ENCODE results near the gene BTBD2. TPM values are rescaled to one million over a fixed set of nuclear protein-coding genes. Genes with fewer than 3 reads are reported as not detected.

BTBD2 gene
- total and polyA plus RNA-seq, 2 of the 13 experiments (the other 11 are each of a cell fraction or from before 2014, with no cell fraction given) = 28.1 to 45.3 TPM

DNA sequence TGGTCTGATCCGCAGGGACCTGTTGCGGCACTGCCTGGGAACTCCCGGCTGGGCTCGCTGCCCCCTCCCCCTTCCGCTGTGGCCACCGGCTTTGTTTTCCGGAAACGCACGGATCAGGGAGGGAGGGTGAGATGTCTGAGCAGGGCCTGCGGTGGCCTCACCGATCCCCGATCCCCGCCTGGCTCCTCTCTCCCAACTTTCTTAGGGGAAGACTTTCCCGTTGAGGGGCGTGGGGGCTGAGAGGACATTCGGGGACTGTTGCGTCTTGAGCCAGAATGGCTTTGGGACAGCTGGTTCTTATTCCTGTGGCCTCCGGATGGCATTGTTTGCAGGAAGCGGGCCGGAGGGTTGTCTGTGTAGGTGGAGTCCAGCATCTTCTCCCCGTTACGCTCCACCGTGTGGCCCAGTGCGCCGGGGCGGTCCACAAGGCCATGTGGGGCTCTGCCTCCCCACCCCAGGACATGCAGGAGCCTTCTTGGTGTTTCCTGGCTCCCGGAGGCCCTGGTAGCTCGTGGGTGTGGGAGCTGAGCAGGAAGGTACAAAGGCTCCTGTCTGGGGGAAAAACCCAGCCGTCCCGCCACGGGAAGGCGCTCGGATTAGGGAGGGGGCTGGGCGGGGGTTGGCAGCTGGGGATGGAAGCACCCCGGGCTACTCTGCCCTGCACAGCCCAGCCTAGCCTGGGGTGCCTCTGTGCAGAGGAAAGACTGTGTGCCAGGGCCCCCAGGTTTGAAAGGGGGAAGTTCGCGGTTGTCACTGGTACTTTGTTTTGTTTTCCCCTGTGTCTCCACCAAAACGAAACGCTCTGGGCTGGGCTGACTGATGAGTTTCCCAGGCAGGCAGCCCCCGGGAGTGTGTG lies 73.2 kb downstream of the BTBD2 start (continued):
- TF ChIP-seq, protein P1, sequence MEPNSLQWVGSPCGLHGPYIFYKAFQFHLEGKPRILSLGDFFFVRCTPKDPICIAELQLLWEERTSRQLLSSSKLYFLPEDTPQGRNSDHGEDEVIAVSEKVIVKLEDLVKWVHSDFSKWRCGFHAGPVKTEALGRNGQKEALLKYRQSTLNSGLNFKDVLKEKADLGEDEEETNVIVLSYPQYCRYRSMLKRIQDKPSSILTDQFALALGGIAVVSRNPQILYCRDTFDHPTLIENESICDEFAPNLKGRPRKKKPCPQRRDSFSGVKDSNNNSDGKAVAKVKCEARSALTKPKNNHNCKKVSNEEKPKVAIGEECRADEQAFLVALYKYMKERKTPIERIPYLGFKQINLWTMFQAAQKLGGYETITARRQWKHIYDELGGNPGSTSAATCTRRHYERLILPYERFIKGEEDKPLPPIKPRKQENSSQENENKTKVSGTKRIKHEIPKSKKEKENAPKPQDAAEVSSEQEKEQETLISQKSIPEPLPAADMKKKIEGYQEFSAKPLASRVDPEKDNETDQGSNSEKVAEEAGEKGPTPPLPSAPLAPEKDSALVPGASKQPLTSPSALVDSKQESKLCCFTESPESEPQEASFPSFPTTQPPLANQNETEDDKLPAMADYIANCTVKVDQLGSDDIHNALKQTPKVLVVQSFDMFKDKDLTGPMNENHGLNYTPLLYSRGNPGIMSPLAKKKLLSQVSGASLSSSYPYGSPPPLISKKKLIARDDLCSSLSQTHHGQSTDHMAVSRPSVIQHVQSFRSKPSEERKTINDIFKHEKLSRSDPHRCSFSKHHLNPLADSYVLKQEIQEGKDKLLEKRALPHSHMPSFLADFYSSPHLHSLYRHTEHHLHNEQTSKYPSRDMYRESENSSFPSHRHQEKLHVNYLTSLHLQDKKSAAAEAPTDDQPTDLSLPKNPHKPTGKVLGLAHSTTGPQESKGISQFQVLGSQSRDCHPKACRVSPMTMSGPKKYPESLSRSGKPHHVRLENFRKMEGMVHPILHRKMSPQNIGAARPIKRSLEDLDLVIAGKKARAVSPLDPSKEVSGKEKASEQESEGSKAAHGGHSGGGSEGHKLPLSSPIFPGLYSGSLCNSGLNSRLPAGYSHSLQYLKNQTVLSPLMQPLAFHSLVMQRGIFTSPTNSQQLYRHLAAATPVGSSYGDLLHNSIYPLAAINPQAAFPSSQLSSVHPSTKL (CRISPR knock-in tag; IDR thresholded peaks at IDR 0.05) = peak; percentile 40
- TF ChIP-seq ZNF354B (CRISPR knock-in tag; IDR thresholded peaks at IDR 0.05) (no peak), ZNF816 (CRISPR knock-in tag; IDR thresholded peaks at IDR 0.05; ENCODE audit: borderline replicate concordance) (no peak), KAT7 (CRISPR knock-in tag; IDR thresholded peaks at IDR 0.05; ENCODE audit: borderline replicate concordance) (no peak), MBD4 (IDR thresholded peaks at IDR 0.05; ENCODE audit: borderline replicate concordance, low read length) (no peak), PHF20 (CRISPR knock-in tag; IDR thresholded peaks at IDR 0.05) (peak; percentile 39; the same call in 1 of the 2 replicates), ZNF703 (CRISPR knock-in tag; IDR thresholded peaks at IDR 0.05; ENCODE audit: borderline replicate concordance) (no peak; the same call in 1 of the 2 replicates), TCF12 (IDR thresholded peaks at IDR 0.05) (no peak), TCF12 (CRISPR knock-in tag; IDR thresholded peaks at IDR 0.05) (no peak), SAP130 (CRISPR knock-in tag; IDR thresholded peaks at IDR 0.05; ENCODE audit: low read depth) (peak; percentile 98), ZNF839 (CRISPR knock-in tag; IDR thresholded peaks at IDR 0.05; ENCODE audit: borderline replicate concordance) (no peak)
- TF ChIP-seq, protein P2, sequence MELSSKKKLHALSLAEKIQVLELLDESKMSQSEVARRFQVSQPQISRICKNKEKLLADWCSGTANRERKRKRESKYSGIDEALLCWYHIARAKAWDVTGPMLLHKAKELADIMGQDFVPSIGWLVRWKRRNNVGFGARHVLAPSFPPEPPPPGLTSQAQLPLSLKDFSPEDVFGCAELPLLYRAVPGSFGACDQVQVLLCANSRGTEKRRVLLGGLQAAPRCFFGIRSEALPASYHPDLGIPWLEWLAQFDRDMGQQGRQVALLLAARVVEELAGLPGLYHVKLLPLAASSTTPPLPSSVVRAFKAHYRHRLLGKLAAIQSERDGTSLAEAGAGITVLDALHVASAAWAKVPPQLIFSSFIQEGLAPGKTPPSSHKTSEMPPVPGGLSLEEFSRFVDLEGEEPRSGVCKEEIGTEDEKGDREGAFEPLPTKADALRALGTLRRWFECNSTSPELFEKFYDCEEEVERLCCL (CRISPR knock-in tag; IDR thresholded peaks at IDR 0.05; ENCODE audit: borderline replicate concordance) = no peak
- TF ChIP-seq, protein P3, sequence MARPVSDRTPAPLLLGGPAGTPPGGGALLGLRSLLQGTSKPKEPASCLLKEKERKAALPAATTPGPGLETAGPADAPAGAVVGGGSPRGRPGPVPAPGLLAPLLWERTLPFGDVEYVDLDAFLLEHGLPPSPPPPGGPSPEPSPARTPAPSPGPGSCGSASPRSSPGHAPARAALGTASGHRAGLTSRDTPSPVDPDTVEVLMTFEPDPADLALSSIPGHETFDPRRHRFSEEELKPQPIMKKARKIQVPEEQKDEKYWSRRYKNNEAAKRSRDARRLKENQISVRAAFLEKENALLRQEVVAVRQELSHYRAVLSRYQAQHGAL (CRISPR knock-in tag; IDR thresholded peaks at IDR 0.05; ENCODE audit: not compliant biosample characterization) = no peak
- TF ChIP-seq, protein P4, sequence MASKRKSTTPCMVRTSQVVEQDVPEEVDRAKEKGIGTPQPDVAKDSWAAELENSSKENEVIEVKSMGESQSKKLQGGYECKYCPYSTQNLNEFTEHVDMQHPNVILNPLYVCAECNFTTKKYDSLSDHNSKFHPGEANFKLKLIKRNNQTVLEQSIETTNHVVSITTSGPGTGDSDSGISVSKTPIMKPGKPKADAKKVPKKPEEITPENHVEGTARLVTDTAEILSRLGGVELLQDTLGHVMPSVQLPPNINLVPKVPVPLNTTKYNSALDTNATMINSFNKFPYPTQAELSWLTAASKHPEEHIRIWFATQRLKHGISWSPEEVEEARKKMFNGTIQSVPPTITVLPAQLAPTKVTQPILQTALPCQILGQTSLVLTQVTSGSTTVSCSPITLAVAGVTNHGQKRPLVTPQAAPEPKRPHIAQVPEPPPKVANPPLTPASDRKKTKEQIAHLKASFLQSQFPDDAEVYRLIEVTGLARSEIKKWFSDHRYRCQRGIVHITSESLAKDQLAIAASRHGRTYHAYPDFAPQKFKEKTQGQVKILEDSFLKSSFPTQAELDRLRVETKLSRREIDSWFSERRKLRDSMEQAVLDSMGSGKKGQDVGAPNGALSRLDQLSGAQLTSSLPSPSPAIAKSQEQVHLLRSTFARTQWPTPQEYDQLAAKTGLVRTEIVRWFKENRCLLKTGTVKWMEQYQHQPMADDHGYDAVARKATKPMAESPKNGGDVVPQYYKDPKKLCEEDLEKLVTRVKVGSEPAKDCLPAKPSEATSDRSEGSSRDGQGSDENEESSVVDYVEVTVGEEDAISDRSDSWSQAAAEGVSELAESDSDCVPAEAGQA (IDR thresholded peaks at IDR 0.05; ENCODE audit: low read depth) = 0 out of 2 replicates have a peak, but pooled peaks have one; percentile 22
- TF ChIP-seq, protein P4 (CRISPR knock-in tag; IDR thresholded peaks at IDR 0.05; ENCODE audit: borderline replicate concordance) = no peak
- TF ChIP-seq, protein P5, sequence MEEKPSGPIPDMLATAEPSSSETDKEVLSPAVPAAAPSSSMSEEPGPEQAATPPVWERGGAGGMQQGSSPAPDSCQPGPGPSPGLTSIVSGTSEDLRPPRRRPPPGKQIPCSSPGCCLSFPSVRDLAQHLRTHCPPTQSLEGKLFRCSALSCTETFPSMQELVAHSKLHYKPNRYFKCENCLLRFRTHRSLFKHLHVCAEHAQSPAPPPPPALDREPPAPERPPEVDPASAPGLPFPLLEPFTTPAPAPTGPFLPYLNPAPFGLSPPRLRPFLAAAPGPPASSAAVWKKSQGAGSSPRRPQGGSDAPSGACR (CRISPR knock-in tag; IDR thresholded peaks at IDR 0.05) = no peak

Data from HepG2 (cell line).